Pulmonary artery endothelial cell (primary cell): Measurements from ENCODE around the gene ERCC3. TPM values are rescaled to one million over a fixed set of nuclear protein-coding genes. Genes with fewer than 3 reads are reported as not detected.
"Not testable (repeated sequence)": the region's sequence is repeated elsewhere in the genome, so short reads cannot be mapped to it uniquely, and the experiment has no call there.

Experiments
- DNase-seq: peaks from one replicate; pipeline ENCODE4 v3.0.0-alpha.2; 2011; ENCODE audit warnings: low read depth, low spot score
- total RNA-seq: library from RNA; depleted of rRNA; stranded (reverse); fragments of >200 nt; gene quantifications from 2 replicates; pipeline ENCODE4 v1.2.3, GENCODE V29; 2014

Gene ERCC3
- total RNA-seq, 1 donor from 2014 or later = 35.1 TPM

- DNase-seq = no peak
Measured at GRCh38 chr2:127279781-127280180, 14.2 kb downstream of the ERCC3 start.

DNA sequence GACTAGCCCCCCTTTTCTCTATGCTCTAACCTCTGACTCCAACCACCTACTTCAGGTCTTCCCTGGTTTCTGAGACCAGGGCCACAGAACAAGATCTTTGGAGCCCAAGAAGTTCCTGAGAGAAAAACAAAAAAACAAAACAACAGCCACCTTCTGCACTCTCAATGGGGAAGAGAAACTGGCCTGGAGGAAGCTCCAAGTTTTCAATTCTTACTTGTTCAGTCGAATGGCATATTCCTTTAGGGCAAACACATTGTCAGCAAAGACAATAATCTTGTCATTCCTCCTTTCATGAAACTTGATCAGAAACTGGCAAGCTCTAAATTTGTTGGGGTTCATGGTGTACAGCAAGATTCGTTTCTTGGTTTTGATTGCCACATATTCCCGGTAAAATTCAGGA lies 15.0 kb downstream of the ERCC3 start:
- DNase-seq = no peak

GRCh38 chr2:127277028-127277427 lies 16.9 kb downstream of the ERCC3 start:
- DNase-seq = no peak

GRCh38 chr2:127275789-127276188 lies 18.2 kb downstream of the ERCC3 start:
- no peak for DNase-seq

- no peak for DNase-seq
Measured at GRCh38 chr2:127275356-127275755, 18.6 kb downstream of the ERCC3 start.

DNA sequence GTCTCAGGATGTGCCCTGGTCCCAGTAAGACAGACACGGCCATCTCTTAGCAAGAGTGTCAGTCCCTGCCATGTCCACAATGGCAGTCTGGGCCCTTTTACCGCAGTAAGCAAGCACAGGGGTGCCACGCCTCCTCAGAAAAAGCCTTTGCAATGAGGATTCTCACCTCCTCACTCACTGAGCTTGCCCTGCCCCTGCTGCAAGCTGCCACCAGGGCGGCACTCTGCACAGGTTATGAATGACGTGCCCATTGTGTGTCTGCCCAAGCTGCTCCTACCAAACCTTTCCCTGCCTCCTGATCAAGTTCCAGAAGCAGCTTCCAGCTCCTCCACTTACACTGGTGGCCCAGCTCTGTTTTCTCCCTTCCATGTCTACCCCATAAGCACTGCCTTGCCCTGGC lies 23.3 kb downstream of the ERCC3 start:
- DNase-seq = no peak

GRCh38 chr2:127261804-127262406 lies 32.0 kb downstream of the ERCC3 start:
- no peak for DNase-seq

DNA sequence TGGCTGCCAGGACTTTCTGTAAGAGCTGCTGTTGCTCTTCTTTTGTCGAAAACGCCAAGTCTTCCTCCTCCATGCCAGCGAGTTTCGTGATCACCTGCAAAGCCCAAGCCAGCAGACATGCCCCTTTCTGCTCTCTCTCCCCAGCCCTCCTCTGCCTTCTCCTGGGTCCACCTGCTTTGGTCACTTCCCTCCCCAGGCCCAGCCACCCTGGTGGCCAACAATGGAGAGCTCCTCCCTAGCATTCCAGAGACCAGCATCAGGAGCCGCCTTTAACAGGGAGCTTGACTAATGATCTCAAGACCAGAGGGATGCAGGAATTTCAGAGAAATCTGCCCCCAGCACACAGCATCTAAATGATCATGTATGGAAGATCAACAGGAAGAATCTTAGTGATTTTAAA lies 34.6 kb downstream of the ERCC3 start:
- DNase-seq = no peak

GRCh38 chr2:127256866-127257265 lies 37.1 kb downstream of the ERCC3 start:
- no peak for DNase-seq

- no peak for DNase-seq
Measured at GRCh38 chr2:127256381-127256780, 37.6 kb downstream of the ERCC3 start.

DNA sequence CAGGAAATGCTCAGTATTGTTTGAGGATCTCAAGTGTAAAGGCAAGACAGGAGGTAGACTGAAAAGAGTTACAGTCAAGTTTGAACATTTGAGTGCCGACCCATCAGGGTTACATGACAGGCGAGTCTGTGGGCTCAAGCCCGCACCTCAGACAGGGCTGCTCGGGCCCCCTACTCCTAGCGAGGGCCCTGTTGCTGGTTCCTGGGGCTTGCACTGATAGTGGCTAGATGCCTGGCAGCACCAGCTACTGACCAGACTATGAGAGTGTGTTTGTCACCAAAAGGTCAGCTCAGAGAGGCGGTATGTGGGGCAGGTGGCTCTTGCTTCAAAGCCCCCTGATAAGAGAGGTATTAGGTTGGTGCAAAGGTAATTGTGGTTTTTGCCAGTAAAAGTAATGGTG lies 38.2 kb downstream of the ERCC3 start:
- DNase-seq = no peak

DNA sequence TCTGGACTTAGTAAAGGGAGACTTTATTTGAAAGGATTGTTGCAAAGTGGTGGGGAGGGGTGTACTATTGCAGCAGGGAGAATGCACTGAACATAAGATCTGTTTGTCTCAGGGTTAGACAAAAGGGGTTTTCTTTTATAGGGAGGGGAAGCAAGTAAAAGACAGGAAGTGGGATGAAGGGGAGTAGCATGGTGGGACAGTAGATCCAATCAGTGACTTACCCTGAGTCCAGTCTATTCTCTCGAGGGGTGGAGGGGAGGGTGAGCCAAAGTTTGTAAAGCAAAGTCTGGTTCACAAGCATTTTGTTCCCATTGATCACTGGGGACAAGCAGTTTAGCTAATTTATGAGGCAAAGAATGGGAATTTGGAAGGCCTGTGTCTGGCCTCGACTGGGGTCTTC lies 38.8 kb downstream of the ERCC3 start:
- DNase-seq = no peak

- DNase-seq = no peak
Measured at GRCh38 chr2:127254386-127254981, 39.5 kb downstream of the ERCC3 start.

- not testable (repeated sequence) for DNase-seq
Measured at GRCh38 chr2:127241184-127241583, 52.8 kb downstream of the ERCC3 start.

DNA sequence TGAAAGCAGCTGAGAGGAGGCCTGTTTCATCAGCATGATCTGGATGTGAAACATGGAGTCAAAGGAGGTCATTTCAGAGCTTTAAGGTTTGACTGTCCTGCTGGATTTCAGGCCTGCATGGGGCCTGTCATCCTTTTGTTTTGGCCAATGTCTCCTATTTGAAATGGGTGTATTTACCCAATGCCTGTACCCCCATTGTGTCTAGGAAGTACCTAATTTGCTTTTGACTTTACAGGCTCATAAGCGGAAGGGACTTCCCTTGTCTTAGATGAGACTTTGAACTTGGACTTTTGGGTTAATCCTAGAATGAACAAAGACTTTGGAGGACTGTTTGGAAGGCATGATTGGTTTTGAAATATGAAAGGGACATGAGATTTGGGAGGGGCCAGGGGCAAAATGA lies 54.5 kb downstream of the ERCC3 start:
- DNase-seq = no peak

DNA sequence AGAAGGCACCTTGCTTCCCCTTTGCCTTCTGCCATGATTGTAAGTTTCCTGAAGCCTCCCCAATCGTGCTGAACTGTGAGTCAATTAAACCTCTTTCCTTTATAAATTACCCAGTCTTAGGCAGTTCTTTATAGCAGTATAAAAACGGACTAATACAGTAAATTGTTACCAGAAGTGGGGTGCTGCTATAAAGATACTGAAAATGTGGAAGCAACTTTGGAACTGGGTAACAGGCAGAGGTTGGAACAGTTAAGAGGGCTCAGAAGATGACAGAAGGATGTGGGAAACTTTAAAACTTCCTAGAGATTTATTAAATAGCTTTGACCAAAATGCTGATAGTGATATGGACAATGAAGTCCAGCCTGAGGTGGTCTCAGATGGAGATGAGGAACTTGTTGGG lies 56.2 kb downstream of the ERCC3 start:
- not testable (repeated sequence) for DNase-seq

GRCh38 chr2:127235082-127235702 lies 58.8 kb downstream of the ERCC3 start:
- DNase-seq = no peak

DNA sequence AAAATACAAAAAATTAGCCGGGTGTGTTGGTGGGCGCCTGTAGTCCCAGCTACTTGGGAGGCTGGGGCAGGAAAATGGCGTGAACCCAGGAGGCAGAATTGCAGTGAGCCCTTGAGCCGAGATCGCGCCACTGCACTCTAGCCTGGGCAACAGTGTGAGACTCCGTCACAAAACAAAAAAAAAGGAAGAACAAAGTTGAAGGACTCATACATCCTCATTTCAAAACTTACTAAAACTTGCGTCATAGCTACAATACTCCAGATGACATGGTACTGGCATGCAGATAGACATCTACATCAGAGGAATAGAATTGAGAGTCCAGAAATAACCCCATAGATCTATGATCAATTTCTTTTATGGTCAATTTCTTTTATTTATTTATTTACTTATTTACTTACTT lies 60.2 kb downstream of the ERCC3 start:
- DNase-seq = no peak

DNA sequence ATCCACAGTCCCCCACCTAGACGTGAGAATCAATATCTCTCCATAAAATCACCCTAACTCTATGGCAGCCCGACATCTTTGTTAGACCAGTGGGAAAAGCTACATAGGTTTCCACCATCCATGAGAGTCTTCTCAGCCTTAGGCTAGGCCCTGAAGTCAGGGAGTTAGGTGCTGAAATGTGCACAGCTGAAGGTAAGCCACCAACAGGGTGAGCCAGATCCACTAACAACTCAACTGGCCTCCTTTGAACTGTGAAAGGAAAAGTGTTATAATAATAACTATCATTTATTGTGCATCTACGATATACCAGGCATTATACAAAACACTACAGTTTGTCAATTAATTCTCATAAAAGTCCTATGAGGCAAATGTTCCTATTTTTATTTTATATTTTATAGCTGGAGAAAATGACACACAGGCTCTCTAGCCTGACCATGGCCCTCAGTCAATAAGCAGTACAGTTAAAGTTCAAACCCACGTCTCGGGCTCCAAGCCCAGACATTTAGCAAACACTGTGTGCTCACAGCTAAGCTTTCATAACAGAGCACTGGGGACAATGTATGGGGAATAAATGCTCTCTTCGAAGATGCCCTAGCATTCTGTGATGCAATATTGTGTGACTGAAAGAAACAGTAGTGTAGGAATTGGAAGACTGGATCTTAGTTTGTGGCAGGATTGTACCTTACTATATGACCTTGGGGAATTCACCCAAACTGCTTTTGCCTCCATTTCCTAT lies 62.6 kb downstream of the ERCC3 start:
- no peak for DNase-seq

- DNase-seq = no peak
Measured at GRCh38 chr2:127229555-127229954, 64.4 kb downstream of the ERCC3 start.

DNA sequence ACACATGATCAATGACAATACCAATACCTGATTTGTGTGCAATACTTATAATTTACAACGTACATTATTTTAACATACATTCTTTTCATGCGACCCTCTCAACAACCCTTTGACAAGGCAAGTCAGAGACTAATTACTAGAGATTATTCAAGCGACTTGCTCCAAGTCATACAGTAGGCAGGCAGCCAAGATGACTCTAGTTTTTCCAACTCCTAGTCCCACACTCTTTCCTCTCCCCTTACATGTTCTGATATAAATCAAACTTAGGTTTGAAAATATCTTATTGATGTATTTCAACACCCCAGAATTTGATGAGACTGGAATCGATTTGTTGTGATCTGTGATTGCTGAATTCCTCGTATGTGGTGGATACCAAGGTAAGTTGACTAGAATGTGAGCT lies 65.8 kb downstream of the ERCC3 start:
- DNase-seq = no peak

DNA sequence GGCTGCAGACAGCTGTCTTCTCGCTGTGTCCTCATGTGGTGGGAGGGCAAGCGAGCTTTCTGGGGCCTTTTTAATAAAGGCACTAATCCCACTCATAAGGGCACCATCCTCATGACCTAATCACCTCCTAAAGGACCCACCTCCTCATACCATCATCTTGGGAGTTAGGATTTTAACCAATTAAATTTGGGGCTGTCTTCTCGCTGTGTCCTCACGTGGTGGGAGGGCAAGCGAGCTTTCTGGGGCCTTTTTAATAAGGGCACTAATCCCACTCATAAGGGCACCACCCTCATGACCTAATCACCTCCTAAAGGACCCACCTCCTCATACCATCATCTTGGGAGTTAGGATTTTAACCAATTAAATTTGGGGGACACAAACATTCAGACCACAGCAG lies 66.7 kb downstream of the ERCC3 start:
- DNase-seq = not testable (repeated sequence)
